ENCODE measurements around the gene BTNL3.

- TF ChIP-seq POLR2A (IDR thresholded peaks at IDR 0.05) = no peak
- TF ChIP-seq, protein P1, sequence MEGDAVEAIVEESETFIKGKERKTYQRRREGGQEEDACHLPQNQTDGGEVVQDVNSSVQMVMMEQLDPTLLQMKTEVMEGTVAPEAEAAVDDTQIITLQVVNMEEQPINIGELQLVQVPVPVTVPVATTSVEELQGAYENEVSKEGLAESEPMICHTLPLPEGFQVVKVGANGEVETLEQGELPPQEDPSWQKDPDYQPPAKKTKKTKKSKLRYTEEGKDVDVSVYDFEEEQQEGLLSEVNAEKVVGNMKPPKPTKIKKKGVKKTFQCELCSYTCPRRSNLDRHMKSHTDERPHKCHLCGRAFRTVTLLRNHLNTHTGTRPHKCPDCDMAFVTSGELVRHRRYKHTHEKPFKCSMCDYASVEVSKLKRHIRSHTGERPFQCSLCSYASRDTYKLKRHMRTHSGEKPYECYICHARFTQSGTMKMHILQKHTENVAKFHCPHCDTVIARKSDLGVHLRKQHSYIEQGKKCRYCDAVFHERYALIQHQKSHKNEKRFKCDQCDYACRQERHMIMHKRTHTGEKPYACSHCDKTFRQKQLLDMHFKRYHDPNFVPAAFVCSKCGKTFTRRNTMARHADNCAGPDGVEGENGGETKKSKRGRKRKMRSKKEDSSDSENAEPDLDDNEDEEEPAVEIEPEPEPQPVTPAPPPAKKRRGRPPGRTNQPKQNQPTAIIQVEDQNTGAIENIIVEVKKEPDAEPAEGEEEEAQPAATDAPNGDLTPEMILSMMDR (IDR thresholded peaks at IDR 0.05 in 4 of 5, conservative IDR thresholded peaks at IDR 0.05 in 1 of 5) = no peak
Observed at GRCh38 chr5:181043285-181044092, 54.8 kb downstream of the BTNL3 start.

Measured in gastrocnemius medialis (tissue), 4 donors.